ENCODE measurements around the gene PDE11A.

- no peak for TF ChIP-seq CTCF (IDR thresholded peaks at IDR 0.05; ENCODE audit: low read depth, low read length)
- TF ChIP-seq EZH2phosphoT487 (IDR thresholded peaks at IDR 0.05; ENCODE audit: low read depth): no peak
Measured at GRCh38 chr2:177939211-177939610, 133.4 kb downstream of the PDE11A start.
